SIG-M5 (cell line): ENCODE measurements around the gene TRMT13.
"Not testable (repeated sequence)": the region's sequence is repeated elsewhere in the genome, so short reads cannot be mapped to it uniquely, and the experiment has no call there.

Experiments
- DNase-seq: peaks from one replicate; lab custom pipeline; 2025; lab: John Stamatoyannopoulos, UW

The TRMT13 gene

GRCh38 chr1:100164216-100164615 lies 31.3 kb downstream of the TRMT13 start:
- DNase-seq = no peak

- DNase-seq = no peak
Measured at GRCh38 chr1:100164702-100165101, 31.7 kb downstream of the TRMT13 start.

GRCh38 chr1:100168051-100168450 lies 35.1 kb downstream of the TRMT13 start:
- DNase-seq = no peak

DNA sequence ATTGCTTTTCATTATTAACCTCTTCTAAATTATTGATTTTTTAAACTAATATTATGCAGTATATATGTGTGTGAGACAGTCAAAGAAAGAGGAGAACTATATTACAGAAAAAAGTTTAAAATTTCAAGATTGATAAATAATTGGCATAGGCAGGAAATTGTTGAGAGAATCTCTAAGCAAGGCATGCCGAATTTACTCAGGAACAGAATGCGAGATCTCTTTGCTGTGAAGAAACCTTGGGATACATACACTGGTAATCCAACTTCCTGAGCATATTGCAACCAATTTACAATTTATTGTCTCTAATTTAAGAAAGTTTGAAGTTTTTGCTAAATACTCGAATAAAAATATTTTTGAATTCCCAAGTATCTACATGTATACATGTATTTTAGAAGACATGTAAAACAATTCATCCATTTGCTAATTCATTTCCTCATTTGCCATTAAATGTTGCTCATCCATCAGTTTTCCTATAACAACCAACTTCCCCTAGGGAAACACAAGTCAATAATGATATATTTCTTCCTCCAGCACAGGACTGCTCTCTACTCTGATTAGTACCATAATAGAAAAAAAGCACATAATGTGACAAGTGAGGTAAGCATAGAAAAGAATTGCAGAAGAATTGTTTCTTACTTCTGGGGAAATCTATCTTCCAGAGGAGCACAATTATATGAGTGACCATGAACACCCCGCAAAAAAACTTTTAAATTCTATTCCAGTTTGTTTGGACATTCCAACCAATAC lies 44.5 kb downstream of the TRMT13 start:
- DNase-seq = no peak

DNA sequence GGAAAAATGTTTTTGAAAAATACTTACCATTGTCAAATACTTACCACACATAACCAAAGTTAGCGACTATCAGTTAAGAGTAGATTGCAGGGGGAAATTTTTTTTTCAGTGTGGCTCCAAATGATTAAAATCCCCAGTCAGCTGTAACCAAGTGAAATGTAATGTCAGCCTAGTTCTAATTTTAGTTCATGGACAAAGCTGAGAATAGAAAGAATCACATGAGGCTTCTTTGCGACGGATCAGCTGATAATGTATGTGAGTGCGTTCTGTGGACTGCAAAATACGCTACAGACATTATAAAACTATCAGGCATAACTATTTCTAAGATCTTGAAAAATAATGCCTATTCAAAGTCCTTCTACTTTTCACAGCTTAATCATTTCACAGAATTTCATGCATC lies 45.1 kb downstream of the TRMT13 start, which contains the start of gene LRRC39:
Gene LRRC39 (minus strand): TSS at position 166 of the 400 bp plus-strand sequence. CDS start 9,740 bp downstream, outside the sequence.
- no peak for DNase-seq

GRCh38 chr1:100183370-100183769 lies 50.4 kb downstream of the TRMT13 start:
- no peak for DNase-seq

GRCh38 chr1:100184536-100184935 lies 51.6 kb downstream of the TRMT13 start:
- no peak for DNase-seq

- no peak for DNase-seq
Measured at GRCh38 chr1:100187912-100188311, 54.9 kb downstream of the TRMT13 start.

DNA sequence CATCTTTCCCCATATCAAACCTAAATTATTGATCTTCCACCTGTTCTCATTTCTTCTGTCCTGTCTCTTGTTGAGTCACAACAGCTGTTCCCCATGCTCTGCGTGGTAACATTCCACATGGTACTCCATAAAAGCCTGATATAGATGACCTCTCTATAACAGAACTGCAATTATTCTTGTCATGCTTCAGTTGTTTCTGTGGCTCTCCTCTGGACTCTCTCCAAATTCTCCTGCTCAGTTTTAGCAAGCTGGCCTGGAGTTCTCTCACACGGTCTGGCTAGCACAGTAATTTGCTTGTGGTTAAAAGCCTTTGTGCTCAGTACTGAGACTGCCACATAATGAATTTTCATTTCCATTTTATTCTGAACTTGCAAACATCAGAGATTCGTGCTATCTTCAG lies 55.7 kb downstream of the TRMT13 start:
- DNase-seq = no peak

- no peak for DNase-seq
Measured at GRCh38 chr1:100198596-100198995, 65.6 kb downstream of the TRMT13 start.

DNA sequence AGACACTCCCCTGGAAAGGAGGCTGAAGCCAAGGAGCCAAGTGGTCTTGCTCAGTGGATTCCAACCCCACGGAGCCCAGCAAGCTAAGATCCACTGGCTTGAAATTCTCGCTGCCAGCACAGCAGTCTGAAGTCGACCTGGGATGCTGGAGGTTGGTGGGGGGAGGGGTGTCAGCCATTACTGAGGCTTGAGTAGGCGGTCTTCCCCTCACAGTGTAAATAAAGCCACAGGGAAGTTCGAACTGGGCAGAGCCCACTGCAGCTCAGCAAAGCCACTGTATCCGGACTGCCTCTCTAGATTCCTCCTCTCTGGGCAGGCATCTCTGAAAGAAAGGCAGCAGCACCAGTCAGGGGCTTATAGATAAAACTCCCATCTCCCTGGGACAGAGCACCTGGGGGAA lies 67.1 kb downstream of the TRMT13 start:
- DNase-seq = not testable (repeated sequence)
